SK-N-SH (cell line): ENCODE measurements around the gene DUSP9. TPM values are rescaled to one million over a fixed set of nuclear protein-coding genes. Genes with fewer than 3 reads are reported as not detected.
A peak's percentile ranks its signal among the peaks of the same experiment; 100 is the strongest.

Experiments used
- CTCF ChIA-PET: fragments of 300-600, 350-600 bp; formaldehyde crosslinking; extraction: SDS; loops from one replicate; lab custom pipeline; 2021; lab: Yijun Ruan, JAX
- POLR2A ChIA-PET: fragments of 350-600 bp; sonication (Branson Sonifier 250); formaldehyde crosslinking; extraction: SDS; loops from one replicate; lab custom pipeline; 2020; ENCODE audit warnings: antibody characterized with exemption, inconsistent platforms; lab: Yijun Ruan, JAX
- DNase-seq: peaks from one replicate; pipeline ENCODE4 v3.0.0; 2012
- H2AFZ ChIP-seq: fragments of 200-600 bp; sonication (generic); 2 replicates; pipeline ENCODE4 v1.8.1; 2016; ENCODE audit warnings: antibody characterized with exemption, mild to moderate bottlenecking, low read depth
- H3F3A ChIP-seq: fragments of 200-600 bp; sonication (generic); replicated peaks from 2 replicates; pipeline ENCODE3; 2016; ENCODE audit warnings: antibody characterized with exemption, mild to moderate bottlenecking; ENCODE audit not compliant: insufficient read depth
- H3K27ac ChIP-seq, 2 experiments: fragments of 200-500 bp in 1 of 2; fragments of 200-600 bp in 1 of 2; sonication (Bioruptor generic) in 1 of 2; sonication (generic), shearing (Covaris generic) in 1 of 2; 2 replicates each; pipeline versions ENCODE4 v1.5.1 to v1.6.1; 2014 to 2016; ENCODE audit warnings: low read depth in 2 of 2, inconsistent platforms in 1 of 2, low read length in 1 of 2, mild to moderate bottlenecking in 1 of 2, mixed read lengths in 1 of 2
- H3K27me3 ChIP-seq: fragments of 200-600 bp; sonication (generic), shearing (Covaris generic); 2 replicates; pipeline ENCODE4 v1.6.1; 2016; ENCODE audit warnings: mixed run types; ENCODE audit not compliant: insufficient read depth
- H3K36me3 ChIP-seq, 2 experiments: fragments of 200-500 bp in 1 of 2; fragments of 200-600 bp in 1 of 2; sonication (Bioruptor generic) in 1 of 2; sonication (generic) in 1 of 2; replicated peaks in 1 of 2; 2 replicates each; pipeline versions ENCODE3 to v1.5.1; 2014 to 2016; ENCODE audit warnings: low read length in 1 of 2, mild to moderate bottlenecking in 1 of 2; ENCODE audit not compliant: insufficient read depth in 2 of 2, control insufficient read depth in 1 of 2
- H3K4me1 ChIP-seq, 2 experiments: fragments of 200-500 bp in 1 of 2; fragments of 200-600 bp in 1 of 2; sonication (Bioruptor generic) in 1 of 2; sonication (generic), shearing (Covaris generic) in 1 of 2; 2 replicates each; pipeline versions ENCODE4 v1.5.1 to v1.6.1; 2014 to 2016; ENCODE audit warnings: low read depth in 1 of 2, low read length in 1 of 2, mixed run types in 1 of 2; ENCODE audit not compliant: insufficient read depth in 2 of 2, control insufficient read depth in 1 of 2
- H3K4me2 ChIP-seq: fragments of 200-600 bp; sonication (generic), shearing (Covaris generic); 2 replicates; pipeline ENCODE4 v1.6.1; 2017; ENCODE audit warnings: mixed run types
- H3K4me3 ChIP-seq, 2 experiments: fragments of 200-500 bp in 1 of 2; fragments of 200-600 bp in 1 of 2; sonication (Bioruptor generic) in 1 of 2; sonication (generic), shearing (Covaris generic) in 1 of 2; 2 replicates each; pipeline versions ENCODE4 v1.5.1 to v1.8.1; 2014 to 2016; ENCODE audit warnings: low read depth in 2 of 2, inconsistent platforms in 1 of 2, low read length in 1 of 2, mild to moderate bottlenecking in 1 of 2, mixed read lengths in 1 of 2, moderate library complexity in 1 of 2
- H3K79me2 ChIP-seq: fragments of 200-600 bp; sonication (generic); 2 replicates; pipeline ENCODE4 v1.8.1; 2017; ENCODE audit warnings: mild to moderate bottlenecking; ENCODE audit not compliant: insufficient read depth
- H3K9ac ChIP-seq: fragments of 200-600 bp; sonication (generic); 2 replicates; pipeline ENCODE4 v1.6.1; 2017; ENCODE audit warnings: mixed run types
- H3K9me2 ChIP-seq: fragments of 200-600 bp; sonication (generic); 2 replicates; pipeline ENCODE4 v1.6.1; 2017; ENCODE audit warnings: mixed run types
- H3K9me3 ChIP-seq: fragments of 200-600 bp; sonication (generic); 2 replicates; pipeline ENCODE4 v1.6.1; 2017; ENCODE audit warnings: mixed run types, mild to moderate bottlenecking, moderate library complexity
- H4K20me1 ChIP-seq: fragments of 200-600 bp; sonication (generic); 2 replicates; pipeline ENCODE4 v1.6.1; 2017; ENCODE audit warnings: mild to moderate bottlenecking, mixed run types; ENCODE audit not compliant: insufficient read depth
- CHD2 ChIP-seq: fragments of 150-350 bp; IDR thresholded peaks from 2 replicates; pipeline ENCODE4 v1.6.1; 2018; ENCODE audit warnings: low read length; ENCODE audit not compliant: partially characterized antibody
- CTCF ChIP-seq: fragments of 200-600 bp; sonication (generic); IDR thresholded peaks from 2 replicates; pipeline ENCODE4 v1.6.1; 2017; ENCODE audit warnings: antibody characterized with exemption, mild to moderate bottlenecking, moderate library complexity
- EP300 ChIP-seq, 2 experiments: IDR thresholded peaks; 2 replicates each; pipeline versions ENCODE4 v1.4.0 to v1.6.1; 2012; ENCODE audit warnings: borderline replicate concordance in 1 of 2, low read depth in 1 of 2, low read length in 1 of 2
- EZH2phosphoT487 ChIP-seq: fragments of 200-600 bp; sonication (generic); IDR thresholded peaks from 2 replicates; pipeline ENCODE4 v1.6.1; 2017; ENCODE audit warnings: low read depth, mixed run types, mild to moderate bottlenecking, antibody characterized with exemption, moderate library complexity, borderline replicate concordance
- IRF3 ChIP-seq: fragments of 150-350 bp; IDR thresholded peaks from 2 replicates; pipeline ENCODE4 v1.6.1; 2016; ENCODE audit warnings: mild to moderate bottlenecking, low read depth, low read length
- MEF2A ChIP-seq: IDR thresholded peaks from 2 replicates; pipeline ENCODE4 v1.4.0; 2012; ENCODE audit warnings: low read depth, borderline replicate concordance
- MXI1 ChIP-seq: IDR thresholded peaks from 2 replicates; pipeline ENCODE4 v1.6.1; 2012; ENCODE audit warnings: mild to moderate bottlenecking, low read depth, low read length, improper control_type of control experiment
- POLR2AphosphoS5 ChIP-seq: IDR thresholded peaks from 2 replicates; pipeline ENCODE4 v1.6.1; 2012; ENCODE audit warnings: low read depth, low read length
- SMC3 ChIP-seq: IDR thresholded peaks from 2 replicates; pipeline ENCODE4 v1.6.1; 2012; ENCODE audit warnings: low read depth, low read length, improper control_type of control experiment
- USF1 ChIP-seq: IDR thresholded peaks from 2 replicates; pipeline ENCODE4 v1.4.0; 2012; ENCODE audit warnings: low read depth, borderline replicate concordance
- USF2 ChIP-seq: fragments of 150-350 bp; IDR thresholded peaks from 2 replicates; pipeline ENCODE4 v1.6.1; 2017; ENCODE audit warnings: antibody characterized with exemption, low read length, low read depth, borderline replicate concordance
- ZBTB33 ChIP-seq: IDR thresholded peaks from 2 replicates; pipeline ENCODE4 v1.4.0; 2012; ENCODE audit warnings: low read depth, borderline replicate concordance
- WGBS: methylation state at CpG from one replicate; pipeline ENCODE4 v1.1.6; 2017; ENCODE audit warnings: low lambda C conversion rate; 5-methylcytosine and 5-hydroxymethylcytosine counted together
- polyA plus RNA-seq, 3 experiments: library from polyadenylated mRNA; depleted of rRNA; stranded (reverse); fragments of >200 nt; gene quantifications; 2 replicates each; pipeline ENCODE4 v1.2.3, GENCODE V29; 2012

Gene DUSP9
- polyA plus RNA-seq, 1 of the 3 experiments (the other 2 are of a cell fraction): 0.05 TPM

GRCh38 chrX:153684467-153685155 is 37.6 kb downstream of the DUSP9 start:
- ChIA-PET CTCF (interaction anchor here (0.5 to 4.5 kb wide), 10 partner anchors 17 to 238 kb away, joined by 3 to 33 read pairs (median 4); no protein-coding TSS in a partner anchor), POLR2A (interaction anchor here (0.7 to 1.6 kb wide), 3 partner anchors 11 to 130 kb away, joined by 3 to 4 read pairs (median 3); no protein-coding TSS in a partner anchor)
- Histone ChIP-seq H3K4me3 (no peak overlapping the region), H3K4me2 (no peak overlapping the region), H2AFZ (no peak overlapping the region), H3K9me3 (no peaks in the 10 kb centered on the region), H3K9me2 (no peaks in the 10 kb centered on the region), H3F3A (no peaks in the 10 kb centered on the region), H3K9ac (no peak overlapping the region), H3K27ac (peak overlapping the region in 1 of 2 experiments; percentile 43; a peak in 1 of 4 replicates), H4K20me1 (peaks cover 2% of the 10 kb centered on the region; the same call in 1 of the 2 replicates), H3K79me2 (peaks cover 3% of the 10 kb centered on the region; the same call in 1 of the 2 replicates), H3K36me3 (no peaks in the 10 kb centered on the region), H3K4me1 (peaks cover 0 to 19% of the 10 kb centered on the region in 2 experiments; a peak in 1 of 4 replicates), H3K27me3 (peaks cover 7% of the 10 kb centered on the region; the same call in 1 of the 2 replicates)
- DNase-seq: no peak
- 50% methylated on average over 12 of the region's 21 CpGs for WGBS
- TF ChIP-seq MEF2A: no peak
- no peak for TF ChIP-seq EP300 (IDR thresholded peaks at IDR 0.05; ENCODE audit: borderline replicate concordance in 1 of 2, low read depth in 1 of 2, low read length in 1 of 2)
- no peak for TF ChIP-seq SMC3
- no peak for TF ChIP-seq CHD2
- TF ChIP-seq ZBTB33: no peak
- no peak for TF ChIP-seq USF1
- TF ChIP-seq MXI1: no peak
- TF ChIP-seq USF2: no peak
- TF ChIP-seq IRF3: no peak
- TF ChIP-seq EZH2phosphoT487: no peak
- TF ChIP-seq POLR2AphosphoS5: no peak
- no peak for TF ChIP-seq CTCF
